ENCODE results near the gene ARGLU1.
"Not testable (repeated sequence)": the region's sequence is repeated elsewhere in the genome, so short reads cannot be mapped to it uniquely, and the experiment has no call there.

ARGLU1 gene

GRCh38 chr13:106567474-106568298, at the start of gene ARGLU1:
Gene ARGLU1 (minus strand): TSS chr13:106568137. CDS start chr13:106567919, 218 bp downstream.
- peak; percentile 96 to 97 for DNase-seq

GRCh38 chr13:106617561-106617960, 49.6 kb upstream of the ARGLU1 start:
- DNase-seq: no peak

- no peak for DNase-seq
Measured at GRCh38 chr13:106616729-106617128, 48.8 kb upstream of the ARGLU1 start.

- DNase-seq: no peak
Measured at GRCh38 chr13:106614874-106615273, 46.9 kb upstream of the ARGLU1 start.

GRCh38 chr13:106612688-106613087, 44.8 kb upstream of the ARGLU1 start:
- DNase-seq: no peak

- DNase-seq: no peak
Measured at GRCh38 chr13:106610486-106610885, 42.5 kb upstream of the ARGLU1 start.

GRCh38 chr13:106609116-106609515, 41.2 kb upstream of the ARGLU1 start:
- DNase-seq: no peak

GRCh38 chr13:106603546-106603945, 35.6 kb upstream of the ARGLU1 start:
- DNase-seq: no peak

GRCh38 chr13:106602178-106602577, 34.2 kb upstream of the ARGLU1 start:
- no peak for DNase-seq

- no peak for DNase-seq
Measured at GRCh38 chr13:106601489-106601888, 33.6 kb upstream of the ARGLU1 start.

GRCh38 chr13:106600798-106601135, 32.8 kb upstream of the ARGLU1 start:
- DNase-seq: not testable (repeated sequence)

GRCh38 chr13:106599875-106600797, 32.2 kb upstream of the ARGLU1 start:
- DNase-seq: no peak

- no peak for DNase-seq
Measured at GRCh38 chr13:106597749-106598395, 29.9 kb upstream of the ARGLU1 start.

- DNase-seq: no peak
Measured at GRCh38 chr13:106597186-106597585, 29.2 kb upstream of the ARGLU1 start.

- no peak for DNase-seq
Measured at GRCh38 chr13:106596275-106596937, 28.5 kb upstream of the ARGLU1 start.

- DNase-seq: no peak
Measured at GRCh38 chr13:106595625-106596024, 27.7 kb upstream of the ARGLU1 start.

- DNase-seq: no peak
Measured at GRCh38 chr13:106594980-106595379, 27.0 kb upstream of the ARGLU1 start.

GRCh38 chr13:106593132-106593531, 25.2 kb upstream of the ARGLU1 start:
- DNase-seq: no peak

- DNase-seq: no peak
Measured at GRCh38 chr13:106591299-106591698, 23.4 kb upstream of the ARGLU1 start.

GRCh38 chr13:106589716-106590115, 21.8 kb upstream of the ARGLU1 start:
- no peak for DNase-seq

- no peak for DNase-seq
Measured at GRCh38 chr13:106588367-106588766, 20.4 kb upstream of the ARGLU1 start.

- DNase-seq: no peak
Measured at GRCh38 chr13:106587787-106588186, 19.9 kb upstream of the ARGLU1 start.

GRCh38 chr13:106586648-106587166, 18.8 kb upstream of the ARGLU1 start:
- DNase-seq: no peak

Data from stimulated activated CD4-positive, alpha-beta T cell treated with anti-CD3 and anti-CD28 coated beads, Interleukin-2, amount 100 ng/mL, for 24 hours (primary cell).